ENCODE results near the gene WNT3A.

GRCh38 chr1:228109073-228109961, 102.5 kb downstream of the WNT3A start, which contains the start of gene MRPL55:
- TF ChIP-seq CTCF (IDR thresholded peaks at IDR 0.05; ENCODE audit: low read depth, low read length) (no peak), EZH2phosphoT487 (IDR thresholded peaks at IDR 0.05; ENCODE audit: low read depth) (no peak)
